K562 (cell line): Measurements from ENCODE around the gene NEDD4. TPM values are rescaled to one million over a fixed set of nuclear protein-coding genes. Genes with fewer than 3 reads are reported as not detected.
A peak's percentile ranks its signal among the peaks of the same experiment; 100 is the strongest.

Source experiments
- CTCF ChIP-seq, 3 experiments: IDR thresholded peaks in 2 of 3; conservative IDR thresholded peaks in 1 of 3; 2 replicates each; pipeline ENCODE4 v1.5.1; 2011 to 2012; ENCODE audit warnings: low read length in 3 of 3, mild to moderate bottlenecking in 3 of 3, control low read depth in 2 of 3, improper control_type of control experiment in 1 of 3, inconsistent platforms in 1 of 3, low read depth in 1 of 3, mixed read lengths in 1 of 3, moderate library complexity in 1 of 3; ENCODE audit not compliant: insufficient read depth in 2 of 3
- ETS2 ChIP-seq: IDR thresholded peaks from 2 replicates; pipeline ENCODE4 v1.6.1; 2016; ENCODE audit warnings: borderline replicate concordance, missing genetic modification characterization, mild to moderate bottlenecking, moderate library complexity, missing compliant biosample characterization; ENCODE audit not compliant: poor library complexity, severe bottlenecking
- FOXK2 ChIP-seq, 2 experiments: fragments of 450-650 bp; IDR thresholded peaks in 1 of 2; conservative IDR thresholded peaks in 1 of 2; 2 replicates each; pipeline ENCODE4 v1.6.1; 2016; ENCODE audit warnings: low read depth in 2 of 2, mild to moderate bottlenecking in 1 of 2
- HSF4 ChIP-seq: fragments of 250-450 bp; sonication (Bioruptor Pico); IDR thresholded peaks from 2 replicates; pipeline ENCODE4 v2.1.2; 2022; ENCODE audit warnings: mild to moderate bottlenecking, moderate library complexity, borderline replicate concordance
- KLF1 ChIP-seq: fragments of 450-650 bp; IDR thresholded peaks from 2 replicates; pipeline ENCODE4 v1.6.1; 2016; ENCODE audit warnings: missing genetic modification characterization, missing compliant biosample characterization
- L3MBTL2 ChIP-seq: fragments of 450-650 bp; IDR thresholded peaks from 2 replicates; pipeline ENCODE4 v1.6.1; 2016; ENCODE audit warnings: mild to moderate bottlenecking, moderate library complexity
- LEF1 ChIP-seq: fragments of 450-650 bp; IDR thresholded peaks from 2 replicates; pipeline ENCODE4 v1.6.1; 2016; ENCODE audit warnings: mild to moderate bottlenecking
- MEF2A ChIP-seq: IDR thresholded peaks from 2 replicates; pipeline ENCODE4 v1.6.1; 2011; ENCODE audit warnings: low read depth, mild to moderate bottlenecking, low read length, moderate library complexity; ENCODE audit not compliant: control insufficient read depth
- PTBP1 ChIP-seq: fragments of 200-400 bp; formaldehyde crosslinking; IDR thresholded peaks from 2 replicates; pipeline ENCODE4 v1.6.1; 2017; ENCODE audit warnings: low read depth, low read length
- RAD21 ChIP-seq, 2 experiments: fragments of 250-450 bp in 1 of 2; fragments of 450-650 bp in 1 of 2; sonication (Bioruptor Pico) in 1 of 2; formaldehyde crosslinking in 1 of 2; IDR thresholded peaks in 1 of 2; conservative IDR thresholded peaks in 1 of 2; 2 replicates each; pipeline versions ENCODE4 v1.4.0 to v1.8.0; 2020 to 2022; ENCODE audit warnings: mild to moderate bottlenecking in 2 of 2, moderate library complexity in 1 of 2
- SMARCA5 ChIP-seq: fragments of 450-650 bp; IDR thresholded peaks from 2 replicates; pipeline ENCODE4 v1.6.1; 2016
- SPI1 ChIP-seq: IDR thresholded peaks from 2 replicates; pipeline ENCODE4 v1.6.1; 2011; ENCODE audit warnings: low read depth, low read length, control low read depth, borderline replicate concordance
- SREBF1 ChIP-seq: fragments of 150-350 bp; IDR thresholded peaks from 2 replicates; pipeline ENCODE4 v1.6.1; 2014; ENCODE audit warnings: antibody characterized with exemption, low read depth, low read length, borderline replicate concordance
- SRSF1 ChIP-seq: fragments of 200-400 bp; formaldehyde crosslinking; IDR thresholded peaks from 2 replicates; pipeline ENCODE4 v1.6.1; 2017; ENCODE audit warnings: mild to moderate bottlenecking, low read depth, low read length, moderate library complexity
- XRCC5 ChIP-seq: fragments of 200-400 bp; formaldehyde crosslinking; IDR thresholded peaks from 2 replicates; pipeline ENCODE4 v1.6.1; 2017; ENCODE audit warnings: low read depth, mild to moderate bottlenecking, low read length
- ZBTB11 ChIP-seq, 3 experiments: fragments of 200-800 bp in 1 of 3; fragments of 250-450 bp in 1 of 3; fragments of 450-650 bp in 1 of 3; sonication (Bioruptor Pico) in 1 of 3; sonication (Bioruptor generic) in 1 of 3; formaldehyde crosslinking in 1 of 3; IDR thresholded peaks; 2 replicates each; pipeline versions ENCODE4 v1.6.1 to v1.8.0; 2016 to 2022; ENCODE audit warnings: mild to moderate bottlenecking in 2 of 3, missing genetic modification characterization in 2 of 3, missing compliant biosample characterization in 1 of 3, moderate library complexity in 1 of 3
- ZNF3 ChIP-seq: fragments of 250-450 bp; sonication (Bioruptor Pico); IDR thresholded peaks from 2 replicates; pipeline ENCODE4 v1.5.0; 2021; ENCODE audit warnings: mild to moderate bottlenecking, moderate library complexity
- polyA plus RNA-seq, 8 experiments: library from polyadenylated mRNA; depleted of rRNA in 4 of 8; stranded (reverse) in 5 of 8; unstranded in 3 of 8; fragments of >200 nt; fragmentation: Nextera tagmentation in 2 of 8; fragmentation: Illumina TruSeq in 1 of 8; extraction: Ambion mirVana in 2 of 8; extraction: Trizol in 1 of 8; gene quantifications; 2 replicates each; pipeline versions ENCODE4 v1.2.1 to v1.2.3, GENCODE V29; 2011 to 2014; ENCODE audit warnings: inconsistent platforms in 1 of 8, missing spikeins in 1 of 8
- total RNA-seq, 7 experiments: library from RNA; depleted of rRNA in 6 of 7; stranded (reverse); fragments of >200 nt in 6 of 7; fragmentation: Illumina TruSeq in 2 of 7; extraction: Trizol in 2 of 7; gene quantifications; 2 replicates each; pipeline versions ENCODE4 v1.2.1 to v1.2.3, GENCODE V29; 2011 to 2021; ENCODE audit warnings: low replicate concordance in 1 of 7
- TF ChIP-seq, protein P1 (sequence below): IDR thresholded peaks from 2 replicates; pipeline ENCODE4 v1.6.1; 2012; ENCODE audit warnings: low read depth, low read length, improper control_type of control experiment, borderline replicate concordance
- TF ChIP-seq, protein P2 (sequence below): fragments of 250-450 bp; sonication (Bioruptor Pico); IDR thresholded peaks from 2 replicates; pipeline ENCODE4 v1.8.0; 2021; ENCODE audit warnings: moderate library complexity, mild to moderate bottlenecking, inconsistent platforms

Gene NEDD4
- total and polyA plus RNA-seq, 9 of the 15 experiments (the other 6 are each of a cell fraction or from before 2014, with no cell fraction given) = 7.2 to 23.7 (median 17.3) TPM

DNA sequence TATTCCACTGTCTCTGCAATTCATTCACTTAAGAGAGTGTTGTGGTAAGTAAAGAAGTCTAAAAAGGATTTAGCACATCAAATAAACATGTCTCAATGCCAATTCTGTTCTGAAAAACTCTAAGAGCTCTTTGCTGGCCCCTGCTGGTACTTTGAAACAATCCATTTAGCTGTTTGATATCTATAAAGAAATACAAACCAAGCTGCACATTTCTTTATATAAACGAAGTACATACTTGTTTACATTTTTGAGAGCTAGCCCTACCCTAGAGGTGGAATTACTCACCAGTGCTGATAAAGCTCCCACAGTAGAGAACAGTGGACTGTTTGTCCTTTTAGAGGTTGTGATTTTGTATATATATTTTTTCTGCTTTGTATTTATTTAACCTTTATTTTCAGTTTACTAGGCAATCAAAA lies 75.5 kb downstream of the NEDD4 start (continued):
- TF ChIP-seq, protein P1, sequence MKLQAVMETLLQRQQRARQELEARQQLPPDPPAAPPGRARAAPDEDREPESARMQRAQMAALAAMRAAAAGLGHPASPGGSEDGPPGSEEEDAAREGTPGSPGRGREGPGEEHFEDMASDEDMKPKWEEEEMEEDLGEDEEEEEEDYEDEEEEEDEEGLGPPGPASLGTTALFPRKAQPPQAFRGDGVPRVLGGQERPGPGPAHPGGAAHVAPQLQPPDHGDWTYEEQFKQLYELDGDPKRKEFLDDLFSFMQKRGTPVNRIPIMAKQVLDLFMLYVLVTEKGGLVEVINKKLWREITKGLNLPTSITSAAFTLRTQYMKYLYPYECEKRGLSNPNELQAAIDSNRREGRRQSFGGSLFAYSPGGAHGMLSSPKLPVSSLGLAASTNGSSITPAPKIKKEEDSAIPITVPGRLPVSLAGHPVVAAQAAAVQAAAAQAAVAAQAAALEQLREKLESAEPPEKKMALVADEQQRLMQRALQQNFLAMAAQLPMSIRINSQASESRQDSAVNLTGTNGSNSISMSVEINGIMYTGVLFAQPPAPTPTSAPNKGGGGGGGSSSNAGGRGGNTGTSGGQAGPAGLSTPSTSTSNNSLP = peak; percentile 73; the same call in 1 of the 2 replicates
- TF ChIP-seq SMARCA5 (no peak), XRCC5 (no peak), CTCF (IDR thresholded peaks at IDR 0.05 in 2 of 3, conservative IDR thresholded peaks at IDR 0.05 in 1 of 3; ENCODE audit: insufficient read depth in 2 of 3, low read depth in 1 of 3, low read length in 3 of 3) (peak; percentile 32 to 57 (median 49); a peak in 4 of 6 replicates), SRSF1 (no peak), RAD21 (CRISPR knock-in tag; conservative IDR thresholded peaks at IDR 0.05 in 1 of 2, IDR thresholded peaks at IDR 0.05 in 1 of 2) (0 out of 4 replicates have a peak, but pooled peaks of 1 of the 2 experiments have one; percentile 6), LEF1 (no peak), HSF4 (CRISPR knock-in tag) (no peak), PTBP1 (no peak), SPI1 (no peak), FOXK2 (conservative IDR thresholded peaks at IDR 0.05 in 1 of 2, IDR thresholded peaks at IDR 0.05 in 1 of 2; ENCODE audit: low read depth in 2 of 2) (0 out of 4 replicates have a peak, but pooled peaks of 1 of the 2 experiments have one; percentile 11), L3MBTL2 (no peak), ZNF3 (CRISPR knock-in tag) (no peak), ZBTB11 (CRISPR knock-in tag; IDR thresholded peaks at IDR 0.05) (no peak), SREBF1 (no peak), KLF1 (tag) (no peak), ETS2 (no peak), MEF2A (no peak)
- TF ChIP-seq, protein P2, sequence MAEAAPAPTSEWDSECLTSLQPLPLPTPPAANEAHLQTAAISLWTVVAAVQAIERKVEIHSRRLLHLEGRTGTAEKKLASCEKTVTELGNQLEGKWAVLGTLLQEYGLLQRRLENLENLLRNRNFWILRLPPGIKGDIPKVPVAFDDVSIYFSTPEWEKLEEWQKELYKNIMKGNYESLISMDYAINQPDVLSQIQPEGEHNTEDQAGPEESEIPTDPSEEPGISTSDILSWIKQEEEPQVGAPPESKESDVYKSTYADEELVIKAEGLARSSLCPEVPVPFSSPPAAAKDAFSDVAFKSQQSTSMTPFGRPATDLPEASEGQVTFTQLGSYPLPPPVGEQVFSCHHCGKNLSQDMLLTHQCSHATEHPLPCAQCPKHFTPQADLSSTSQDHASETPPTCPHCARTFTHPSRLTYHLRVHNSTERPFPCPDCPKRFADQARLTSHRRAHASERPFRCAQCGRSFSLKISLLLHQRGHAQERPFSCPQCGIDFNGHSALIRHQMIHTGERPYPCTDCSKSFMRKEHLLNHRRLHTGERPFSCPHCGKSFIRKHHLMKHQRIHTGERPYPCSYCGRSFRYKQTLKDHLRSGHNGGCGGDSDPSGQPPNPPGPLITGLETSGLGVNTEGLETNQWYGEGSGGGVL (CRISPR knock-in tag) = no peak
